ENCODE data around the gene EMP1. TPM values are rescaled to one million over a fixed set of nuclear protein-coding genes. Genes with fewer than 3 reads are reported as not detected.

EMP1 gene
- total RNA-seq, 1 donor from 2014 or later: 2.4 TPM

- FAIRE-seq (no peak), DNase-seq (ENCODE audit: low spot score in 2 of 2) (no peak)
These were observed 18.5 kb downstream of the EMP1 start for GRCh38 chr12:13215056-13215455.

GRCh38 chr12:13218641-13219040 lies 22.1 kb downstream of the EMP1 start:
- DNase-seq (ENCODE audit: low spot score in 2 of 2): no peak
- no peak for FAIRE-seq

GRCh38 chr12:13219320-13219719 lies 22.8 kb downstream of the EMP1 start:
- DNase-seq (ENCODE audit: low spot score in 2 of 2): no peak
- FAIRE-seq: no peak

- DNase-seq (ENCODE audit: low spot score in 2 of 2) (no peak), FAIRE-seq (no peak)
These were observed 24.3 kb downstream of the EMP1 start for GRCh38 chr12:13220838-13221237.

GRCh38 chr12:13222076-13222475 lies 25.6 kb downstream of the EMP1 start:
- no peak for FAIRE-seq
- no peak for DNase-seq (ENCODE audit: low spot score in 2 of 2)

GRCh38 chr12:13223179-13223804 lies 26.8 kb downstream of the EMP1 start:
- no peak for DNase-seq (ENCODE audit: low spot score in 2 of 2)

GRCh38 chr12:13223941-13224340 lies 27.4 kb downstream of the EMP1 start:
- DNase-seq (ENCODE audit: low spot score in 2 of 2) (no peak), FAIRE-seq (no peak)

More at GRCh38 chr12:13223179-13223804, 26.8 kb downstream of the EMP1 start:
- no peak for FAIRE-seq

- FAIRE-seq (no peak), DNase-seq (ENCODE audit: low spot score in 2 of 2) (no peak)
These were observed 30.7 kb downstream of the EMP1 start for GRCh38 chr12:13227191-13227590.

GRCh38 chr12:13228579-13228978 lies 32.1 kb downstream of the EMP1 start:
- no peak for DNase-seq (ENCODE audit: low spot score in 2 of 2)
- no peak for FAIRE-seq

GRCh38 chr12:13229504-13229903 lies 33.0 kb downstream of the EMP1 start:
- DNase-seq (ENCODE audit: low spot score in 2 of 2): no peak
- FAIRE-seq: no peak

- DNase-seq (ENCODE audit: low spot score in 2 of 2): no peak
These were observed 34.0 kb downstream of the EMP1 start for GRCh38 chr12:13230500-13230899.

GRCh38 chr12:13233830-13234641 lies 37.5 kb downstream of the EMP1 start:
- DNase-seq (ENCODE audit: low spot score in 2 of 2): peak in 1 of 2 donors; percentile 14
- no peak for FAIRE-seq

More at GRCh38 chr12:13230500-13230899, 34.0 kb downstream of the EMP1 start:
- FAIRE-seq: no peak

GRCh38 chr12:13238204-13238603 lies 41.7 kb downstream of the EMP1 start:
- no peak for DNase-seq (ENCODE audit: low spot score in 2 of 2)
- FAIRE-seq: no peak

- FAIRE-seq (no peak), DNase-seq (ENCODE audit: low spot score in 2 of 2) (no peak)
These were observed 45.4 kb downstream of the EMP1 start for GRCh38 chr12:13241833-13242488.

GRCh38 chr12:13242936-13243335 lies 46.4 kb downstream of the EMP1 start:
- DNase-seq (ENCODE audit: low spot score in 2 of 2) (no peak), FAIRE-seq (no peak)

GRCh38 chr12:13243516-13244070 lies 47.1 kb downstream of the EMP1 start:
- FAIRE-seq (no peak), DNase-seq (ENCODE audit: low spot score in 2 of 2) (no peak)

- DNase-seq (ENCODE audit: low spot score in 2 of 2) (no peak), FAIRE-seq (no peak)
These were observed 51.1 kb downstream of the EMP1 start for GRCh38 chr12:13247596-13247995.

- FAIRE-seq: no peak
- no peak for DNase-seq (ENCODE audit: low spot score in 2 of 2)
These were observed 52.4 kb downstream of the EMP1 start for GRCh38 chr12:13248964-13249363.

GRCh38 chr12:13250416-13250815 lies 53.9 kb downstream of the EMP1 start:
- DNase-seq (ENCODE audit: low spot score in 2 of 2) (no peak), FAIRE-seq (no peak)

GRCh38 chr12:13251521-13251920 lies 55.0 kb downstream of the EMP1 start:
- DNase-seq (ENCODE audit: low spot score in 2 of 2) (no peak), FAIRE-seq (no peak)

GRCh38 chr12:13252024-13252423 lies 55.5 kb downstream of the EMP1 start:
- DNase-seq (ENCODE audit: low spot score in 2 of 2) (no peak), FAIRE-seq (no peak)
